ENCODE results near the gene FBXW11.
"Not testable (repeated sequence)": the region's sequence is repeated elsewhere in the genome, so short reads cannot be mapped to it uniquely, and the experiment has no call there.

FBXW11 gene

GRCh38 chr5:171897231-171897630 lies 109.2 kb downstream of the FBXW11 start:
- no peak for TF ChIP-seq ZFX (IDR thresholded peaks at IDR 0.05; ENCODE audit: borderline replicate concordance)
- no peak for TF ChIP-seq CTCF (IDR thresholded peaks at IDR 0.05)

GRCh38 chr5:171895081-171895480 lies 111.4 kb downstream of the FBXW11 start:
- TF ChIP-seq CTCF (IDR thresholded peaks at IDR 0.05) = no peak
- TF ChIP-seq ZFX (IDR thresholded peaks at IDR 0.05; ENCODE audit: borderline replicate concordance) = no peak
- no peak overlapping the region for H3K27ac ChIP-seq

More at GRCh38 chr5:171897231-171897630, 109.2 kb downstream of the FBXW11 start:
- H3K27ac ChIP-seq = no peak overlapping the region

- no peak overlapping the region for H3K27ac ChIP-seq
- no peak for TF ChIP-seq ZFX (IDR thresholded peaks at IDR 0.05; ENCODE audit: borderline replicate concordance)
- no peak for TF ChIP-seq CTCF (IDR thresholded peaks at IDR 0.05)
These were observed 113.0 kb downstream of the FBXW11 start for GRCh38 chr5:171893290-171893886.

- no peak overlapping the region for H3K27ac ChIP-seq
- TF ChIP-seq ZFX (IDR thresholded peaks at IDR 0.05; ENCODE audit: borderline replicate concordance) (no peak), CTCF (IDR thresholded peaks at IDR 0.05) (no peak)
These were observed 114.8 kb downstream of the FBXW11 start for GRCh38 chr5:171891595-171891994.

- TF ChIP-seq CTCF (IDR thresholded peaks at IDR 0.05) = no peak
- TF ChIP-seq ZFX (IDR thresholded peaks at IDR 0.05; ENCODE audit: borderline replicate concordance) = no peak
- H3K27ac ChIP-seq = no peak overlapping the region
These were observed 115.3 kb downstream of the FBXW11 start for GRCh38 chr5:171891150-171891549.

- no peak for TF ChIP-seq CTCF (IDR thresholded peaks at IDR 0.05)
- no peak overlapping the region for H3K27ac ChIP-seq
These were observed 118.4 kb downstream of the FBXW11 start for GRCh38 chr5:171888051-171888481.

GRCh38 chr5:171886037-171886436 lies 120.4 kb downstream of the FBXW11 start:
- H3K27ac ChIP-seq = not testable (repeated sequence)

- no peak for TF ChIP-seq ZFX (IDR thresholded peaks at IDR 0.05; ENCODE audit: borderline replicate concordance)
- no peak for TF ChIP-seq CTCF (IDR thresholded peaks at IDR 0.05)
- H3K27ac ChIP-seq = no peak overlapping the region
These were observed 124.3 kb downstream of the FBXW11 start for GRCh38 chr5:171882118-171882517.
